WTC11 (cell line): ENCODE results near the gene TIAL1. TPM values are rescaled to one million over a fixed set of nuclear protein-coding genes. Genes with fewer than 3 reads are reported as not detected.

Experiments used
- ATAC-seq: fragments of 200-7000 bp; cut with Tn5 transposase; 2 replicates; pipeline ENCODE4 v1.10.0; 2021; ENCODE audit warnings: mild to moderate bottlenecking, moderate library complexity
- CTCF ChIA-PET: fragments of 300-600 bp; sonication (Branson Sonifier 250); formaldehyde crosslinking; loops from one replicate; lab custom pipeline; 2021; ENCODE audit warnings: antibody characterized with exemption; lab: Charles Lee
- POLR2A ChIA-PET: fragments of 350-600 bp; sonication (Branson Sonifier 250); formaldehyde crosslinking; loops from one replicate; lab custom pipeline; 2021; ENCODE audit warnings: antibody characterized with exemption; lab: Charles Lee
- DNase-seq: peaks from one replicate; pipeline ENCODE4 v3.0.0; 2021; ENCODE audit warnings: low spot score
- H3K27ac Mint-ChIP-seq: 2 replicates; pipeline ENCODE4 v1.8.0; 2021; ENCODE audit warnings: mixed read lengths
- H3K27me3 Mint-ChIP-seq: 2 replicates; pipeline ENCODE4 v1.8.0; 2021; ENCODE audit warnings: low read depth, mild to moderate bottlenecking, moderate library complexity, mixed read lengths
- H3K36me3 Mint-ChIP-seq: 2 replicates; pipeline ENCODE4 v1.8.0; 2021; ENCODE audit warnings: mixed read lengths
- H3K4me1 Mint-ChIP-seq: 2 replicates; pipeline ENCODE4 v1.8.0; 2022; ENCODE audit warnings: mixed read lengths
- H3K4me3 Mint-ChIP-seq: 2 replicates; pipeline ENCODE4 v1.8.0; 2021; ENCODE audit warnings: mild to moderate bottlenecking, moderate library complexity, mixed read lengths
- H3K9me3 Mint-ChIP-seq: 2 replicates; pipeline ENCODE4 v1.8.0; 2021; ENCODE audit warnings: mixed read lengths
- ARID4B ChIP-seq: sonication (generic); formaldehyde crosslinking; IDR thresholded peaks from 2 replicates; pipeline ENCODE4 v1.8.0; 2023; ENCODE audit warnings: missing genetic modification reagents, mild to moderate bottlenecking, borderline replicate concordance
- ATF2 ChIP-seq: sonication (generic); formaldehyde crosslinking; IDR thresholded peaks from 2 replicates; pipeline ENCODE4 v1.8.1; 2022; ENCODE audit warnings: low read depth, missing genetic modification reagents, borderline replicate concordance
- CDX4 ChIP-seq: fragments of 250-450 bp; sonication (Bioruptor Pico); IDR thresholded peaks from 2 replicates; pipeline ENCODE4 v1.9.0; 2021; ENCODE audit warnings: moderate library complexity, mild to moderate bottlenecking, inconsistent platforms, borderline replicate concordance
- ELF4 ChIP-seq: sonication (generic); formaldehyde crosslinking; IDR thresholded peaks from 2 replicates; pipeline ENCODE4 v1.8.1; 2022; ENCODE audit warnings: low read depth, mild to moderate bottlenecking, moderate library complexity, missing genetic modification reagents
- ESRRA ChIP-seq: sonication (generic); formaldehyde crosslinking; IDR thresholded peaks from 2 replicates; pipeline ENCODE4 v1.8.1; 2022; ENCODE audit warnings: mild to moderate bottlenecking, missing genetic modification reagents, borderline replicate concordance
- ETV6 ChIP-seq: sonication (generic); formaldehyde crosslinking; IDR thresholded peaks from 2 replicates; pipeline ENCODE4 v1.8.1; 2022; ENCODE audit warnings: mild to moderate bottlenecking, missing genetic modification reagents
- HMGXB4 ChIP-seq: sonication (generic); formaldehyde crosslinking; IDR thresholded peaks from 2 replicates; pipeline ENCODE4 v1.8.1; 2023; ENCODE audit warnings: mild to moderate bottlenecking, moderate library complexity, missing genetic modification reagents
- IRF2 ChIP-seq: sonication (generic); formaldehyde crosslinking; IDR thresholded peaks from 2 replicates; pipeline ENCODE4 v1.8.0; 2022; ENCODE audit warnings: low read depth, missing genetic modification reagents, borderline replicate concordance
- JUN ChIP-seq: sonication (generic); formaldehyde crosslinking; IDR thresholded peaks from 2 replicates; pipeline ENCODE4 v1.8.0; 2023; ENCODE audit warnings: mild to moderate bottlenecking, missing genetic modification reagents
- KAT7 ChIP-seq: sonication (generic); formaldehyde crosslinking; IDR thresholded peaks from 2 replicates; pipeline ENCODE4 v1.8.1; 2023; ENCODE audit warnings: missing genetic modification reagents, mild to moderate bottlenecking, borderline replicate concordance
- TEAD4 ChIP-seq: sonication (generic); formaldehyde crosslinking; IDR thresholded peaks from 2 replicates; pipeline ENCODE4 v1.8.0; 2022; ENCODE audit warnings: mild to moderate bottlenecking, missing genetic modification reagents
- ZNF532 ChIP-seq: fragments of 250-450 bp; sonication (Bioruptor Pico); IDR thresholded peaks from 2 replicates; pipeline ENCODE4 v1.9.0; 2021; ENCODE audit warnings: mild to moderate bottlenecking, borderline replicate concordance
- total RNA-seq: library from RNA; stranded (reverse); gene quantifications from 3 replicates; pipeline ENCODE4 v1.2.3, GENCODE V29; 2021
- TF ChIP-seq, protein P1 (sequence below): fragments of 250-450 bp; sonication (Bioruptor Pico); conservative IDR thresholded peaks from 2 replicates; pipeline ENCODE4 v1.9.0; 2021; ENCODE audit warnings: mild to moderate bottlenecking
- TF ChIP-seq, protein P2 (sequence below): sonication (generic); formaldehyde crosslinking; conservative IDR thresholded peaks from 2 replicates; pipeline ENCODE4 v1.8.1; 2022; ENCODE audit warnings: mild to moderate bottlenecking, missing genetic modification reagents

Gene TIAL1
- total RNA-seq, 1 experiment from 2014 or later, result 170 TPM

DNA sequence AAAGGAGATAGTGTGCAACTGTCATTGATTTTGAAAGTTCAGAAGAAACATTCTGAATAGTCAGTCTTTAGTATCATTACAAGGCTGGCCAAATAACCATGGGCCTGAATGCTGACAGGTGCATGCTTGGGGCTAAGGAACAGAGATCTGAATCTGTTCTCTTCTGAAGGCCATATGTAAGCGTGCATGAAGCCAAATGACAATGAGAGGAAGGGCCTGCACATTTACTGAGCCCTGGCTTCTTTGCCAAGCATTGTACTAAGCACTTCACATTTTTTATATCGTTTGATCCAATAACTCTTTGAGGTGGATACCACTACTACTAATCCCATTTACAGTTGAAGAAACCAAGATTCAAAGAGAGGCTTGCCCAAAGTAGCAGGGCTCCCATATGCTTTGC is 22.5 kb upstream of the TIAL1 start:
- no peak overlapping the region for H3K27ac Mint-ChIP-seq
- H3K36me3 Mint-ChIP-seq, result no peaks in the 10 kb centered on the region
- peaks cover 5% of the 10 kb centered on the region; the same call in 1 of the 2 replicates for H3K9me3 Mint-ChIP-seq
- H3K27me3 Mint-ChIP-seq, result no peaks in the 10 kb centered on the region; the same call in 1 of the 2 replicates
- no peak overlapping the region for H3K4me3 Mint-ChIP-seq
- peaks cover 14% of the 10 kb centered on the region for H3K4me1 Mint-ChIP-seq
- ChIA-PET CTCF (interaction anchor here (2.6 to 3.7 kb wide), 2 partner anchors 11 to 17 kb away, joined by 8 to 21 read pairs; no protein-coding TSS in a partner anchor), POLR2A (no interaction called here)
- TF ChIP-seq ETV6 (CRISPR knock-in tag) (no peak), HMGXB4 (CRISPR knock-in tag) (no peak), CDX4 (CRISPR knock-in tag) (no peak), KAT7 (CRISPR knock-in tag) (no peak), ARID4B (CRISPR knock-in tag) (no peak), ESRRA (CRISPR knock-in tag) (no peak), TEAD4 (CRISPR knock-in tag) (no peak), ELF4 (no peak), IRF2 (CRISPR knock-in tag) (no peak), JUN (CRISPR knock-in tag) (no peak), ATF2 (no peak), ZNF532 (CRISPR knock-in tag) (no peak)
- TF ChIP-seq, protein P1, sequence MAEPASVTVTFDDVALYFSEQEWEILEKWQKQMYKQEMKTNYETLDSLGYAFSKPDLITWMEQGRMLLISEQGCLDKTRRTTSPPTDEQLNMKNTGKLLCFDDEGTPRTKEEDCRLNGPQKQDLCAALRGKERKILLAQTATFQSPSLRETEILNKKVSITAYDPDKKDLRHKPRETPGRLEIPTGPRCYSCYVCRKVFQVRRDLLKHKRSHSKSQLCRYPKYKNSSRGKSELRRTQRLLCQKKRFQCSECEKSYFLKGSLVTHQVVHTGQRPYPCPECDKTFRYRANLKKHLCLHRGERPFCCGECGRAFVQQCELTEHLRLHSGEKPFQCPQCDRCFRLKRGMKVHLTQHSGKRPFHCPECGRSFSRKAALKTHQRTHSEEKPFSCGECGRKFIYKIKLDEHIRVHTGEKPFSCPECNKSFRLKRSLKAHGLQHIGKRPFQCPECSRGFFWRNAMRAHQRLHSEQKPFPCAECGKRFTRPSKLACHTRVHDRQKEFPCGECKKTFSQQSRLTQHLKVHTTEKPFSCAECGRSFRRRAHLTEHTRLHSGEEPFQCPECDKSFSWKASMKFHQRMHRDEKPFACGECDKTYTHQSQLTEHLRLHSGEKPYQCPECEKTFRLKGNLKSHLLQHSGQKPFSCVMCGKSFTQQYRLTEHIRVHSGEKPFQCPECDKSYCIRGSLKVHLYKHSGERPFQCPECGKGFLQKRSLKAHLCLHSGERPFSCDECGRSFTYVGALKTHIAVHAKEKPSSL, result no peak
- TF ChIP-seq, protein P2, sequence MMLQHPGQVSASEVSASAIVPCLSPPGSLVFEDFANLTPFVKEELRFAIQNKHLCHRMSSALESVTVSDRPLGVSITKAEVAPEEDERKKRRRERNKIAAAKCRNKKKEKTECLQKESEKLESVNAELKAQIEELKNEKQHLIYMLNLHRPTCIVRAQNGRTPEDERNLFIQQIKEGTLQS (CRISPR knock-in tag), result no peak
- DNase-seq (no peak), ATAC-seq (no peak)
